ENCODE results near the gene COA7.

The COA7 gene

DNA sequence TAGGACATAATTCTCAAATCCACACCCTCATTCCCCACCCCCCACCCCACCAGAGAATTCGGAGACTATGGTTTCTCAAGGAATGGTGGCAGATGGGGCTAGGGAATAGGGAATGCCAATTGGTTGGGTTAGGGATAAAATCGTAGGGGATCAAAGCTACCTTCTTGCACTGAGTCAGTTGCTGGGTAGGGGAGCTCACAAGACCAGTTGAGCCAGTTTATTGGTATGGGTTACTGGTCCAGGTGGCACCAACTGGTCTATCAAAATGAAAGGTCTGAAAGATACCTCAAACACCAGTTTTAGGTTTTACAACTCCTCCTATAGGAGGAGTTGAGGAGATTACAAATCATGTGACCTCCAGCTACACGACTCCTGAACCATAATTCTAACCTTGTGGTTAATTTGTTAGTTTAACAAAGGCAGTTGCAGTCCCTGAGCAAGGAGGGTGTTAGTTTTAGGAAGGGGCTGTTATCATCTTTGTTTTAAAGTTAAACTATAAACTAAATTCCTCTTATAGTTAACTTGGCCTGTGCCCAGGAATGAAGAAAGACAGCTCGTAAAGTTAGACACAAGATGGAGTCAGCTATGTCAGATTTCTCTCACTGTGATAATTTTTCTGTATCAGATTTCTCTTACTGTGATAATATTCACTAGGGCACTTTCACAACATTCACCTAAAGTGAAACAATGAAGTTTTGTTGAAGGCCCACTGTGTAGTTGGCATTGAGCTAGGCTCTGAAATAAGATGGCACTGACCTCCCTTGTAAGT, 62.6 kb downstream of the COA7 start:
- no peaks in the 10 kb centered on the region for H3K36me3 ChIP-seq (ENCODE audit: control insufficient read depth, insufficient read depth, low read length)
- no peaks in the 10 kb centered on the region; the same call in 1 of the 2 replicates for H3K4me1 ChIP-seq (ENCODE audit: control insufficient read depth, insufficient read depth, low read length)
- H3K9me3 ChIP-seq (ENCODE audit: control insufficient read depth, insufficient read depth, low read length): no peaks in the 10 kb centered on the region
- DNase-seq (ENCODE audit: low read depth, low spot score): no peak
- H3K27ac ChIP-seq (ENCODE audit: low read length): no peak overlapping the region
- no CpG with 5 or more reads among the region's 4 CpGs for WGBS (ENCODE audit: insufficient coverage, insufficient read length)
- H3K4me3 ChIP-seq (ENCODE audit: low read length): no peak overlapping the region
- peaks cover 24% of the 10 kb centered on the region; the same call in 1 of the 2 replicates for H3K27me3 ChIP-seq (ENCODE audit: control insufficient read depth, insufficient read depth, low read length)
